PC-9 (cell line): ENCODE results near the gene HLCS.

ENCODE experiments used
- CTCF ChIP-seq: fragments of 200-600 bp; sonication (generic); conservative IDR thresholded peaks from 2 replicates; pipeline ENCODE4 v1.6.1; 2017; ENCODE audit warnings: mixed run types, antibody characterized with exemption, mild to moderate bottlenecking, moderate library complexity
- EZH2 ChIP-seq: fragments of 200-600 bp; sonication (generic); IDR thresholded peaks from 2 replicates; pipeline ENCODE4 v1.8.0; 2017; ENCODE audit warnings: antibody characterized with exemption, low read depth

- TF ChIP-seq CTCF: no peak
- TF ChIP-seq EZH2: no peak
These were observed 120.7 kb downstream of the HLCS start for GRCh38 chr21:36845790-36846189.
